Activated T-cell treated with anti-CD3 and anti-CD28 coated beads, Interleukin-2, amount 50 U/mL, for 72 hours (primary cell): Measurements from ENCODE around the gene CAST. TPM values are rescaled to one million over a fixed set of nuclear protein-coding genes. Genes with fewer than 3 reads are reported as not detected.
"Not testable (repeated sequence)": the region's sequence is repeated elsewhere in the genome, so short reads cannot be mapped to it uniquely, and the experiment has no call there.

Experiments used
- ATAC-seq, 2 donors: fragments of 150-1000 bp; cut with Tn5 transposase; replicated peaks in 1 of 2; 2 replicates each; pipeline ENCODE4 v1.10.0; 2021; ENCODE audit warnings: moderate library complexity in 2 of 2, mild to moderate bottlenecking in 1 of 2
- DNase-seq, 2 donors: peaks; one replicate each; pipeline ENCODE4 v3.0.0; 2021 to 2022; ENCODE audit warnings: mixed read lengths in 1 of 2
- H3K27ac Mint-ChIP-seq: one replicate; pipeline ENCODE4 v1.8.0; 2022; ENCODE audit warnings: mild to moderate bottlenecking, moderate library complexity, mixed read lengths
- H3K27me3 Mint-ChIP-seq: one replicate; pipeline ENCODE4 v1.8.0; 2022; ENCODE audit warnings: low read depth, mixed read lengths
- H3K36me3 Mint-ChIP-seq, 2 donors: one replicate each; pipeline ENCODE4 v1.8.0; 2022; ENCODE audit warnings: mixed read lengths in 2 of 2, mild to moderate bottlenecking in 1 of 2; ENCODE audit not compliant: insufficient read depth in 2 of 2
- H3K4me1 Mint-ChIP-seq: one replicate; pipeline ENCODE4 v1.8.0; 2022; ENCODE audit warnings: low read depth, mixed read lengths
- H3K4me3 Mint-ChIP-seq, 2 donors: one replicate each; pipeline ENCODE4 v1.8.0; 2022; ENCODE audit warnings: mild to moderate bottlenecking in 2 of 2, mixed read lengths in 2 of 2, moderate library complexity in 2 of 2
- H3K9me3 Mint-ChIP-seq, 2 donors: one replicate each; pipeline ENCODE4 v1.8.0; 2022; ENCODE audit warnings: mixed read lengths in 2 of 2
- total RNA-seq, 2 donors: library from RNA; stranded (reverse); gene quantifications; one replicate each; pipeline ENCODE4 v1.2.3, GENCODE V29; 2022

CAST gene
- total RNA-seq, 2 donors from 2014 or later: 120 to 163 TPM

DNA sequence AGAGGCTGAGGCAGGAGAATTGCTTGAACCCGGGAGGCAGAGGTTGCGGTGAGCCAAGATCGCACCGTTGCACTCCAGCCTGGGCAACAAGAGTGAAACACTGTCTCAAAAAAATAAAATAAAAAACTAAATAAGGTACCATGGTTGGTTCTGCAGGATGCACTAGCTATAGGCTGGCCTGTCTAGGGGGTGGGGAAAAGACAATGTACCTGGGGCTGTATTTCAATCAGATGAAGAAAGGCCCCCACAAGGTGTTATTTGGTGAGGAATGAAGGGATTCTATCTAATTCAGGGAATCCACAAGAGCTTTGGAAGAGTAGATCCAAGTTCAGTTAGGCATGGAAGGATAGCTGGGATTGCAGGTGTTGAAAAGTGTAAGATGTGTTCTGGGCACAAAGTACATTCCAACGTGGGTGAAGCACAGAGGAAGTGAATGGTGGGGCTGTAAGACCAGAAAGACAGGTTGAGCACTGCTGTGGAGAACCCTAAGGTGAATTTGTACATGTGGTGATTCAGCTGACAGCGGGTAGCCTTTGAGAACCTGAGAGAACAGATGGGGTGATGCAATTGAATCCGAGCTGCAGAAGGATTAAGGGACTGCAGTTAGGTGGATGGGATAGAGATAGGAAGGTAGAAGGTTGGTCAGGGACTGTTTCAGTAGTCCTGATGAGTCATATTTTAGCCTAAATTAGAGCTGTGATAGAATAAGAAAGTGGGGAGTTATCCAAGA, 71.8 kb downstream of the CAST start:
- DNase-seq (no peak), ATAC-seq (no peak)
- Mint-ChIP-seq H3K36me3 (peaks cover 6% of the 10 kb centered on the region in 2 donors), H3K27me3 (no peaks in the 10 kb centered on the region), H3K4me1 (peaks cover 10% of the 10 kb centered on the region), H3K4me3 (no peak overlapping the region), H3K9me3 (no peaks in the 10 kb centered on the region), H3K27ac (peak overlapping the region; percentile 58)

DNA sequence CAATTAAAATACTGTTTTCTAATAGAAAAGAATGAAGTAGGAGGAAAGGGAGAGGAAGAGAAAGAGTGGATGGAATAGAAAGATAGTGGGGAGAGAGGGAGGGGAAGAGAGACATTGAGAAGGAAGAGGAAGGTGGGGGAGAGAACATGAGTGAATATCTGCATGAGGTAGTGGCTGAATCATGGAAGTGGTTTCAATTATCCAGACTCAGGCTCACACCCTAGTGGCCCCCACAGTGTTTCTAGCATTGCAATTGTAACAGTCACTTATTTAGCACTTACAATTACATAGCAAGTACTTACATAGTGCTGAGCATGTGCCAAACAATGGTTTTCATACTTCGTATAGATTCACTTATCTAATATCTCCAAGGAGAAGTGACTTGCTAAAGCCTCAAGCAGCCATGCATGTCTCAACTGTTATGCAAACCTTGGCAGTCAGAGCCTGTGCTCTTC, 72.7 kb downstream of the CAST start:
- Mint-ChIP-seq H3K4me3 (no peak overlapping the region), H3K9me3 (no peaks in the 10 kb centered on the region), H3K27ac (peak overlapping the region; percentile 58), H3K27me3 (no peaks in the 10 kb centered on the region), H3K36me3 (peaks cover 6% of the 10 kb centered on the region in 2 donors), H3K4me1 (peaks cover 10% of the 10 kb centered on the region)
- ATAC-seq: no peak
- DNase-seq: no peak

DNA sequence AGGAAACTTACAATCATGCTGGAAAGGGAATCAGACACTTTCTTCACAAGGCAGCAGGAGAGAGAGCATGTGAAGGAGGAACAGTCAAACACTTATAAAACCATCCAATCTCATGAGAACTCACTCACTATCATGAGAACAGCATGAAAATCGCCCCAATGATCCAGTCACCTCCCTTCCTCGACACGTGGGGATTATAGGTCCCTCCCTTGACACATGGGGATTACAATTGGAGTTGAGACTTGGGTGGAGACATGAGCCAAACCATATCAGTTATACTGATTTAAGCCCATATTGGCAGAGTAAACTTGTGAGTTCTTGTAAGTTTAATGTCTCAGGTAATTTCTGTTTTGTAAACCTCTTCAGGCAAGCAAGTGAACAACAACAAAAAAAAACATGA, 74.8 kb downstream of the CAST start:
- ATAC-seq: no peak
- Mint-ChIP-seq H3K27me3 (no peaks in the 10 kb centered on the region), H3K9me3 (no peaks in the 10 kb centered on the region), H3K27ac (no peak overlapping the region), H3K4me3 (no peak overlapping the region), H3K4me1 (peaks cover 23% of the 10 kb centered on the region), H3K36me3 (peaks cover 9% of the 10 kb centered on the region in 2 donors)
- DNase-seq: no peak

DNA sequence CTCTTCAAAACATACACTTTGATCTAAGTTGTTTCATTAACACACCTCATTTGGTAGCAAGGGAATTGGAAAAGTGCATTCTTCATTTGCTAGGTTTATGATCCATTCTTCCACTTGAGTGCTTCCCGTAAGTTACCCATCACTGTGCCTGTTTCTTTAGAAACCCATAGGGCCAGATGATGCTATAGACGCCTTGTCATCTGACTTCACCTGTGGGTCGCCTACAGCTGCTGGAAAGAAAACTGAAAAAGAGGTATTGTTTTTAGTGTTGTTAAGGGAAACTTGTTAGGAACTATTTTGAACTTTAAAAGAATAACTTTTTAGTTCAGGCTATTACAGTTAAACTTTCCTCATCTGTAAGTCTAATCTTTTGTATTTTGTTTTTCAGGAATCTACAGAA, 78.9 kb downstream of the CAST start:
- H3K27ac Mint-ChIP-seq: peak overlapping the region; percentile 85
- ATAC-seq: peak in 1 of 2 donors; percentile 30

DNA sequence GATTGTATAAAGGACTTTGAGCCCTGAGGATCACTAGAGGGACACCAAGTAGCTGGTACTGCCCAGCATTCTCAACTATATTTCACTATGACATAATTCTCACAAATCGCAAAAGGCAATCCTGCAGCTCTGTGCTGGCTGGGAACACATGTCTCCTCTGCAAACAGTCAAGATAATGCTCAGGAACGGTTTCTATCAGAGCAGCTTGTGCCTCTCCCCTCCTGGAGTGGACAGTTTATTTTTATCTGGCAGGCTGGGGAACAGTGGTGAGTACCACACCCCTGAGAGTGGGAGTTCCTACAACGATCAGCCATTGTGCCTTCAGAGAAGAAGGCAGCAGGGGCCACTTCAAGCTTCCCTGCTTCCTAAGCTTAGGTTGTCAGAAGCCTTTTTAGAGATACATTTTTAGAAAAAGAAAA, 79.7 kb downstream of the CAST start:
- Mint-ChIP-seq H3K9me3 (no peaks in the 10 kb centered on the region), H3K4me1 (peaks cover 38% of the 10 kb centered on the region), H3K4me3 (no peak overlapping the region), H3K27ac (peak overlapping the region; percentile 85), H3K27me3 (no peaks in the 10 kb centered on the region), H3K36me3 (peaks cover 23 to 27% of the 10 kb centered on the region in 2 donors)
- ATAC-seq: no peak
- DNase-seq: no peak

More for the DNA sequence above, 78.9 kb downstream of the CAST start:
- H3K4me1 Mint-ChIP-seq: peaks cover 36% of the 10 kb centered on the region
- H3K27me3 Mint-ChIP-seq: no peaks in the 10 kb centered on the region
- H3K9me3 Mint-ChIP-seq: no peaks in the 10 kb centered on the region
- peaks cover 22 to 27% of the 10 kb centered on the region in 2 donors for H3K36me3 Mint-ChIP-seq
- H3K4me3 Mint-ChIP-seq: no peak overlapping the region
- DNase-seq: no peak

DNA sequence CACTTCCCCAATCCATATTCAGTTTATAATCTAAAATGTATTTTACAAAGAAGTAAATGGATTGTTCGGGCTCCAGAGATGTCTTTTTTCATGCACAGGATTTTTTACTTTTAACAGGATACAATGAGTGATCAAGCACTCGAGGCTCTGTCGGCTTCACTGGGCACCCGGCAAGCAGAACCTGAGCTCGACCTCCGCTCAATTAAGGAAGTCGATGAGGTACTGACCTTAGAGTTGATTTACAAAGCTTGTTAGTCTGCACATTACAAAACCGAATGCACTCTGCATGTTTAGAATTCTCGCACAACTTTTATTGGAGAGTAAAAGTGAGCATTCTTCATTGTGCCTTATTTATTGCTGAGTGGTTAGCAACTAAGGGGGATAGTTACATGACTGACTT, 80.4 kb downstream of the CAST start:
- Mint-ChIP-seq H3K9me3 (no peaks in the 10 kb centered on the region), H3K36me3 (peaks cover 23 to 27% of the 10 kb centered on the region in 2 donors), H3K27ac (peak overlapping the region; percentile 76), H3K4me3 (no peak overlapping the region), H3K4me1 (peaks cover 38% of the 10 kb centered on the region), H3K27me3 (no peaks in the 10 kb centered on the region)
- DNase-seq: no peak
- ATAC-seq: no peak

DNA sequence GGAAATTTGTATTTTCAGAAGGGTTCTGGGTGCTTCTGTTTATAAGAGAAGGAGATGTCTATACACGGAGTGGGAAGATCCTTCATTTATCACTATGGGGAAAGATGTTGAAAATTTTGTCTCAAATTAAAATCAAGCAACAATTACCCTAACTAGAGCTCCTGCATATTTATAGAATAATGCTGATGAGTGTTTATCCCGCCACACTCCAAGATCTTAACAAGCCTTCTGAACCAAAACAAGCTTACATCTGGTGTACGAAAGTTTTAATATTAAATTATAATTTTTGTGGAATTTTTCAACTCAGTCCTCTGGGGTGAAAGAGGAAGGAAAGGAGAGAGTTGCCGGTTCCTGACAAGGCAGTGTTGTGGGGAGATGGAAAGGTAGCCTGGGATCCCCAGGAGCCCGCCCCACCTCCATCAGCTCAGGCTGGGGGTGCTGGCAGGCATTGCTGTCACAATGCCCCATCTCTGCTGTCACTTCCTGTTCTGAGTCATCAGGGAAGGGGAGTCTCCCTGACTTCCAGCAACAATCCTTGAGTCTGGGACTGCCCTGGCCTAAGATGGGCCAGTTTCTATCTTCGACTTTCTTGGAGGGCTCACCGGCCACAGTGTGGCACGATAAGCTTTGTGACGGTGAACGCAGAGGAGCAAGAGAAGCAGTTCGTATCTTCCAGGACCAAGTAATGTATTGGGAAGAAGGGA, 81.0 kb downstream of the CAST start:
- no peak for ATAC-seq
- Mint-ChIP-seq H3K27ac (peak overlapping the region; percentile 76), H3K36me3 (peaks cover 23 to 25% of the 10 kb centered on the region in 2 donors), H3K4me1 (peaks cover 38% of the 10 kb centered on the region), H3K9me3 (no peaks in the 10 kb centered on the region), H3K4me3 (no peak overlapping the region), H3K27me3 (no peaks in the 10 kb centered on the region)
- no peak for DNase-seq

DNA sequence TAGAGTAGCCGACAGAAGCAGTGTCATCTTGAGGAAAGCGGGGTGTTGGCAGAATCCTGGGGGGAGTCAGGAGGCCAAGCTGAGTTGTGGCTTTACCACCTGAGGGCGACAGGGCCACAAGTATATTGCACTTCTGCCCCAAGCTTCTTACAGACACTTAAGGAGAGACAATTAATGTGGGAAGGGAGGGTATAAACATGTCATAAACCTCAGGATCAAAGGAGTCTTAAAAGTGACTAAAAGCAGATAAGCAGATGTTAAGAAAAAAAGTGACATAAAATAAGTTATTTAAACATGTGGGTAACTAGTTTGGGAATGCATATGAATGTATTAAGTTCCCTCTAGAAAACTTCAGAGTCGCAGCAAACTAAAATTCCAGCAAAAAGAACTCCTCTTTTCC, 81.6 kb downstream of the CAST start:
- Mint-ChIP-seq H3K27ac (peak overlapping the region; percentile 18), H3K27me3 (no peaks in the 10 kb centered on the region), H3K4me3 (no peak overlapping the region), H3K9me3 (no peaks in the 10 kb centered on the region), H3K36me3 (peaks cover 23 to 25% of the 10 kb centered on the region in 2 donors), H3K4me1 (peaks cover 38% of the 10 kb centered on the region)
- DNase-seq (no peak), ATAC-seq (no peak)

DNA sequence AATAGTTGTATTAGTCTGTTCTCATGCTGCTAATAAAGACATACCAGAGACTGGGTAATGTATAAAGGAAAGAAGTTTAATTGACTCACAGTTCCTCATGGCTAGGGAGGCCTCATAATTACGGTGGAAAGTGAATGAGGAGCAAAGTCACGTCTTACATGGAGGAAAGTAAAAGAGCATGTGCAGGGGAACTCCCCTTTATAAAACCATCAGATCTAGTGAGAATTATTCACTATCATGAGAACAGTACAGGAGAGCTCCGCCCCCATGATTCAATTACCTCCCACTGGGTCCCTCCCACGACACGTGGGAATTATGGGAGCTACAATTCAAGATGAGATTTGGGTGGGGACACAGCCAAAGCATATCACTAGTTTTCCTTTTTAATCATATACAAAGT, 82.0 kb downstream of the CAST start:
- H3K4me3 Mint-ChIP-seq, H3K27ac Mint-ChIP-seq, DNase-seq, H3K9me3 Mint-ChIP-seq, ATAC-seq, H3K27me3 Mint-ChIP-seq: not testable (repeated sequence)
- Mint-ChIP-seq H3K4me1 (peaks cover 38% of the 10 kb centered on the region), H3K36me3 (peaks cover 23 to 29% of the 10 kb centered on the region in 2 donors)

DNA sequence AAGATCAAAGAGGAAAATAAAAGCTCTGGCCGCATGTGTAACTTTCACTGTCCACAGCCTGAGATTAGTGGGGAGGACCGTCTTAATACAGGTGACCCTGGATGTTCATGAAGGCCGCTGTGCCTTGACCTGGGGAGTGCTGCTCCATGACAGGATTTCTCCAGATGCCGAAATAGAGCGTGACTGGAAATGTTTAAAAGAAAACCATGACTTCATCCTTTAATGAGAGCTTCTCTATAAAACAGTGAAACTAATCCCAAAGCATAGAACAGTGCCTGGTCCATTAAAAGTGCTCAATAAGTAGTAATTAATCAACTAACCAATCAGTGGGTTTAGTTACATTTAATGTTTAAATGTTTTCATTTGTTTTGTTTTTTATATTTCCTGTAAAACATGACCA, 82.8 kb downstream of the CAST start:
- Mint-ChIP-seq H3K27me3 (no peaks in the 10 kb centered on the region), H3K9me3 (no peaks in the 10 kb centered on the region)

DNA sequence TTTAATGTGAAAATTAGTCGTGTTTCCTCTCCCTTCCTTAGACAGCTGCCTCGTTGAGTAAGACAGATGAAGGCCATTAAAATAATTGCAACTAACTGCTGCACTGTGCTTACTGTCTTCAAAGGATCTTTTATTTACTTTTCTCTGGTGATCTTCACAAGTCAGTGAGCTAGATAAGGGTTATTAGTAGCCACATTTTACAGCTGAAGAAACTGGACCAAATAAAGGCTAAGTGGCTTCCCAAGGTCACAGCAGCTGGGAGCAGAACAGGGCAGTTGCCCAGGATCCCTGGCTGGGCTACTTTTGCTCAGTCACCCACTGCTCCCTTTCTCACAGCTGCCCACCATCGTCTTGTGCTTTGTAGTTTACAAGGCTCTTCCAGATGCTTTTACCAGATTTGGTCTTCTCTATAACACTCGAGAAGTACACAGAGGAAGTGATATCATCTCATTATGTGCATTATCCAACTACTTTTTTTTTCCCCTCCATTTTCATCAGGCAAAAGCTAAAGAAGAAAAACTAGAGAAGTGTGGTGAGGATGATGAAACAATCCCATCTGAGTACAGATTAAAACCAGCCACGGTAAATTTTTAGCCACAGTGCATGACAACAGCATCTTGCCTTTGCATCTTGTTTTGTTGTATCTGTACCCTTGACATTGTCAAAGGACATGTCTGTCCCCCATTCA, 83.8 kb downstream of the CAST start:
- peak overlapping the region; percentile 91 for H3K27ac Mint-ChIP-seq
- ATAC-seq: peak; percentile 37 to 44
- DNase-seq: no peak
- peaks cover 23 to 28% of the 10 kb centered on the region in 2 donors for H3K36me3 Mint-ChIP-seq
- peaks cover 33% of the 10 kb centered on the region for H3K4me1 Mint-ChIP-seq
- no peaks in the 10 kb centered on the region for H3K27me3 Mint-ChIP-seq
- H3K9me3 Mint-ChIP-seq: no peaks in the 10 kb centered on the region
- H3K4me3 Mint-ChIP-seq: no peak overlapping the region

More for the DNA sequence above, 82.8 kb downstream of the CAST start:
- H3K27ac Mint-ChIP-seq: no peak overlapping the region
- DNase-seq (no peak), ATAC-seq (no peak)
- peaks cover 38% of the 10 kb centered on the region for H3K4me1 Mint-ChIP-seq
- peaks cover 23 to 29% of the 10 kb centered on the region in 2 donors for H3K36me3 Mint-ChIP-seq
- H3K4me3 Mint-ChIP-seq: no peak overlapping the region

DNA sequence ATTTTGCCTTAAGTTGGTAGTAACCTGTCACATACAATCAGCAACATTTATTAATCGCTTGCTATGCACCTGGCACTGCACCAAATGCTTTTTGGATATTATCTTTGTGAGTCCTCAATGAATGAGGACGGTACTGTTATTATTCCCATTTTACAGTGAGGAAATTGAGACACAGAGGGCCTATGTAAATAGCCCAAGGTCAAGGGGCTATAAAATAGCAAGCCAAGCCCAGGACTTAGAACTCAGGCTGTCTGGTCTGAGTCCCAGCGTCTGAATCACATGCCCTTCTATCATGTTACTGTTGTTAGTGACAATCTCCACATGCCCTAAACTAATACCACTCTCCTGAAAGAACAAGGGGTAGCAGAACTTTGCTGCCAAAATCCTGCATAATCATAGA, 85.5 kb downstream of the CAST start:
- Mint-ChIP-seq H3K27me3 (no peaks in the 10 kb centered on the region), H3K4me3 (no peak overlapping the region), H3K9me3 (no peaks in the 10 kb centered on the region), H3K4me1 (peaks cover 37% of the 10 kb centered on the region), H3K36me3 (peaks cover 16 to 19% of the 10 kb centered on the region in 2 donors), H3K27ac (no peak overlapping the region)
- ATAC-seq (no peak), DNase-seq (no peak)
